ENCODE measurements around the gene PEX12. TPM values are rescaled to one million over a fixed set of nuclear protein-coding genes. Genes with fewer than 3 reads are reported as not detected.
A peak's percentile ranks its signal among the peaks of the same experiment; 100 is the strongest.

The PEX12 gene
- total and polyA plus RNA-seq, 9 of the 15 experiments (the other 6 are each of a cell fraction or from before 2014, with no cell fraction given), result 4.0 to 12.4 (median 6.4) TPM

- TF ChIP-seq ZNF561 (CRISPR knock-in tag; conservative IDR thresholded peaks at IDR 0.05), result no peak
- no peak for TF ChIP-seq MBD1 (CRISPR knock-in tag; IDR thresholded peaks at IDR 0.05)
- TF ChIP-seq RBM34 (IDR thresholded peaks at IDR 0.05; ENCODE audit: borderline replicate concordance, insufficient read depth, low read length), result no peak
- TF ChIP-seq HOXB6 (CRISPR knock-in tag; IDR thresholded peaks at IDR 0.05; ENCODE audit: borderline replicate concordance), result no peak
Measured at GRCh38 chr17:35542990-35543389, 35.4 kb downstream of the PEX12 start (continued).

- intact Hi-C loops (cut with micrococcal nuclease), result no loop called here
- Histone ChIP-seq H3K27ac (ENCODE audit: extremely low read depth, low read depth, low read length) (peak overlapping the region; percentile 73), H3K36me3 (ENCODE audit: control insufficient read depth, insufficient read depth, low read length) (no peaks in the 10 kb centered on the region), H3K4me3 (no peak overlapping the region), H3K9me1 (ENCODE audit: control insufficient read depth, insufficient read depth, low read length) (no peaks in the 10 kb centered on the region), H3K9ac (ENCODE audit: insufficient read depth in 1 of 2, low read depth in 2 of 2, low read length in 2 of 2) (peak overlapping the region in 1 of 2 experiments; percentile 65; a peak in 2 of 4 replicates), H2AFZ (ENCODE audit: low read depth, low read length) (peak overlapping the region; percentile 97), H3K4me1 (replicated peaks in 1 of 2; ENCODE audit: control insufficient read depth in 2 of 2, insufficient read depth in 2 of 2, low read length in 2 of 2) (peaks cover 10 to 36% of the 10 kb centered on the region in 2 experiments; a peak in 3 of 5 replicates), H3K4me2 (ENCODE audit: insufficient read depth, low read length) (peak overlapping the region; percentile 28; the same call in 1 of the 2 replicates), H3K9me3 (replicated peaks; ENCODE audit: control insufficient read depth, insufficient read depth, low read depth, low read length) (no peaks in the 10 kb centered on the region), H3K79me2 (ENCODE audit: control insufficient read depth, insufficient read depth, low read length) (no peaks in the 10 kb centered on the region), H4K20me1 (replicated peaks; ENCODE audit: control insufficient read depth, insufficient read depth, low read length) (no peaks in the 10 kb centered on the region), H3K27me3 (ENCODE audit: control insufficient read depth in 2 of 2, insufficient read depth in 2 of 2, low read length in 2 of 2) (no peaks in the 10 kb centered on the region)
- ATAC-seq (no peak), DNase-seq (ENCODE audit: extremely low read depth in 1 of 4, low spot score in 3 of 4) (no peak), FAIRE-seq (peak; percentile 29)
- CTCF ChIA-PET (ENCODE audit: low intra/inter-chr PET ratio), result no interaction called here
- POLR2A ChIA-PET, result interaction anchor here (0.6 to 1.8 kb wide), 2 partner anchors 7 to 20 kb away, joined by 3 to 7 read pairs; no protein-coding TSS in a partner anchor
- in situ Hi-C loops (cut with MboI), result no loop called here
- 64% methylated on average over 1 of the region's 1 CpG for WGBS (ENCODE audit: insufficient coverage, low coverage, missing lambda C conversion rate)
- BruUV-seq (replicated peaks), result TSS peak; percentile 54
- TF ChIP-seq FOXJ2 (tag; IDR thresholded peaks at IDR 0.05), result no peak
- no peak for TF ChIP-seq MEF2D (tag; conservative IDR thresholded peaks at IDR 0.05; ENCODE audit: low read depth)
- TF ChIP-seq ZNF280A (IDR thresholded peaks at IDR 0.05; ENCODE audit: low read depth, partially characterized antibody), result no peak
- no peak for TF ChIP-seq HINFP (tag; conservative IDR thresholded peaks at IDR 0.05; ENCODE audit: low read depth)
- TF ChIP-seq NR2F6 (CRISPR knock-in tag; IDR thresholded peaks at IDR 0.05), result no peak
- TF ChIP-seq CXXC5 (CRISPR knock-in tag; IDR thresholded peaks at IDR 0.05), result no peak
- TF ChIP-seq PBX2 (CRISPR knock-in tag; IDR thresholded peaks at IDR 0.05; ENCODE audit: low read depth), result no peak
- 0 out of 2 replicates have a peak, but pooled peaks have one; percentile 1 for TF ChIP-seq PBX2 (tag; conservative IDR thresholded peaks at IDR 0.05; ENCODE audit: low read depth)
- TF ChIP-seq NR2C2 (CRISPR knock-in tag; IDR thresholded peaks at IDR 0.05), result no peak
- 0 out of 2 replicates have a peak, but pooled peaks have one; percentile 4 for TF ChIP-seq NR2C2 (tag; IDR thresholded peaks at IDR 0.05)
Measured at GRCh38 chr17:35541434-35541833, 36.9 kb downstream of the PEX12 start.

All from K562 (cell line).